Fibroblast of lung (primary cell): ENCODE measurements around the gene RIMS1. TPM values are rescaled to one million over a fixed set of nuclear protein-coding genes. Genes with fewer than 3 reads are reported as not detected.

Experiments
- DNase-seq, 2 donors: peaks; one replicate each; pipeline versions ENCODE4 v3.0.0 to v3.0.0-alpha.2; 2010; ENCODE audit warnings: low read depth in 2 of 2
- H2AFZ ChIP-seq: 2 replicates; pipeline ENCODE4 v1.5.1; 2012; ENCODE audit warnings: low read length, control low read depth, inconsistent platforms
- H3K27ac ChIP-seq: 2 replicates; pipeline ENCODE4 v1.5.1; 2011; ENCODE audit warnings: low read length, control low read depth; ENCODE audit not compliant: insufficient read depth
- H3K27me3 ChIP-seq: 2 replicates; pipeline ENCODE4 v1.5.1; 2011; ENCODE audit warnings: mild to moderate bottlenecking, low read length; ENCODE audit not compliant: control insufficient read depth, insufficient read depth
- H3K36me3 ChIP-seq: 2 replicates; pipeline ENCODE4 v1.5.1; 2011; ENCODE audit warnings: low read length; ENCODE audit not compliant: control insufficient read depth, insufficient read depth
- H3K4me1 ChIP-seq: 2 replicates; pipeline ENCODE4 v1.5.1; 2011; ENCODE audit warnings: low read length; ENCODE audit not compliant: control insufficient read depth, insufficient read depth; ENCODE audit errors: extremely low read depth
- H3K4me2 ChIP-seq: 2 replicates; pipeline ENCODE4 v1.5.1; 2011; ENCODE audit warnings: low read length, control low read depth; ENCODE audit not compliant: insufficient read depth; ENCODE audit errors: extremely low read depth
- H3K4me3 ChIP-seq, 4 experiments: fragments of 200-600 bp in 1 of 4; sonication (generic) in 1 of 4; replicated peaks in 1 of 4; 2 replicates each; pipeline ENCODE4 v1.5.1; 2011 to 2016; ENCODE audit warnings: low read length in 4 of 4, low read depth in 3 of 4, mild to moderate bottlenecking in 3 of 4, control low read depth in 2 of 4, inconsistent platforms in 1 of 4, mixed read lengths in 1 of 4; ENCODE audit not compliant: insufficient read depth in 1 of 4; ENCODE audit errors: control extremely low read depth in 1 of 4
- H3K79me2 ChIP-seq: 2 replicates; pipeline ENCODE4 v1.5.1; 2012; ENCODE audit warnings: mild to moderate bottlenecking, low read length, inconsistent platforms; ENCODE audit not compliant: control insufficient read depth, insufficient read depth
- H3K9ac ChIP-seq: 2 replicates; pipeline ENCODE4 v1.5.1; 2011; ENCODE audit warnings: mild to moderate bottlenecking, low read length, control low read depth; ENCODE audit not compliant: insufficient read depth
- H3K9me3 ChIP-seq: 2 replicates; pipeline ENCODE4 v1.5.1; 2012; ENCODE audit warnings: low read depth, low read length; ENCODE audit not compliant: control insufficient read depth, insufficient read depth
- H4K20me1 ChIP-seq: 2 replicates; pipeline ENCODE4 v1.5.1; 2011; ENCODE audit warnings: low read length; ENCODE audit not compliant: control insufficient read depth, insufficient read depth; ENCODE audit errors: extremely low read depth
- CTCF ChIP-seq, 2 donors: IDR thresholded peaks in 1 of 2; conservative IDR thresholded peaks in 1 of 2; 1 replicate in 1 of 2; 2 replicates in 1 of 2; pipeline ENCODE4 v1.5.1; 2011 to 2012; ENCODE audit warnings: low read length in 2 of 2, control low read depth in 1 of 2, inconsistent platforms in 1 of 2, low read depth in 1 of 2, mild to moderate bottlenecking in 1 of 2
- EZH2 ChIP-seq: IDR thresholded peaks from 2 replicates; pipeline ENCODE4 v1.5.1; 2012; ENCODE audit warnings: low read length, control low read depth, mild to moderate bottlenecking; ENCODE audit errors: missing control alignments
- polyA plus RNA-seq, 2 donors: library from polyadenylated mRNA; depleted of rRNA in 1 of 2; stranded (reverse) in 1 of 2; unstranded in 1 of 2; fragments of >200 nt; gene quantifications; 2 replicates each; pipeline ENCODE4 v1.2.1, GENCODE V29; 2011 to 2012; ENCODE audit warnings: missing spikeins in 1 of 2
- total RNA-seq: library from RNA; depleted of rRNA; stranded (reverse); fragments of >200 nt; gene quantifications from 2 replicates; pipeline ENCODE4 v1.2.1, GENCODE V29; 2014

RIMS1 gene
- total and polyA plus RNA-seq, 2 donors (not counting 1 experiment from before 2014, with no cell fraction given): 1.1 to 2.3 TPM

GRCh38 chr6:71929047-71929446 lies 42.7 kb downstream of the RIMS1 start:
- no peak for DNase-seq
- H3K9me3 ChIP-seq: no peaks in the 10 kb centered on the region
- no peak overlapping the region for H3K27ac ChIP-seq
- TF ChIP-seq EZH2: no peak
- TF ChIP-seq CTCF (conservative IDR thresholded peaks at IDR 0.05 in 1 of 2, IDR thresholded peaks at IDR 0.05 in 1 of 2; ENCODE audit: low read depth in 1 of 2, low read length in 2 of 2): no peak
- no peaks in the 10 kb centered on the region for H3K27me3 ChIP-seq
- H3K4me3 ChIP-seq: no peak overlapping the region
- H2AFZ ChIP-seq: no peak overlapping the region
- H3K36me3 ChIP-seq: no peaks in the 10 kb centered on the region
- H3K79me2 ChIP-seq: no peaks in the 10 kb centered on the region
- no peak overlapping the region for H3K9ac ChIP-seq
- no peaks in the 10 kb centered on the region for H3K4me1 ChIP-seq
- no peaks in the 10 kb centered on the region for H4K20me1 ChIP-seq
- H3K4me2 ChIP-seq: no peak overlapping the region

- Histone ChIP-seq H3K36me3 (no peaks in the 10 kb centered on the region), H3K9me3 (no peaks in the 10 kb centered on the region), H3K9ac (no peak overlapping the region), H3K27me3 (no peaks in the 10 kb centered on the region), H2AFZ (no peak overlapping the region), H3K4me3 (no peak overlapping the region), H3K27ac (no peak overlapping the region), H4K20me1 (no peaks in the 10 kb centered on the region), H3K4me1 (no peaks in the 10 kb centered on the region), H3K4me2 (no peak overlapping the region), H3K79me2 (no peaks in the 10 kb centered on the region)
- no peak for DNase-seq
- TF ChIP-seq EZH2 (no peak), CTCF (conservative IDR thresholded peaks at IDR 0.05 in 1 of 2, IDR thresholded peaks at IDR 0.05 in 1 of 2; ENCODE audit: low read depth in 1 of 2, low read length in 2 of 2) (no peak)
These were observed 47.5 kb downstream of the RIMS1 start for GRCh38 chr6:71933881-71934280.

- Histone ChIP-seq H4K20me1 (no peaks in the 10 kb centered on the region), H3K9ac (no peak overlapping the region), H3K27ac (no peak overlapping the region), H2AFZ (no peak overlapping the region), H3K4me3 (no peak overlapping the region), H3K4me2 (no peak overlapping the region), H3K9me3 (no peaks in the 10 kb centered on the region), H3K36me3 (no peaks in the 10 kb centered on the region), H3K79me2 (no peaks in the 10 kb centered on the region), H3K27me3 (no peaks in the 10 kb centered on the region), H3K4me1 (no peaks in the 10 kb centered on the region)
- TF ChIP-seq EZH2 (no peak), CTCF (conservative IDR thresholded peaks at IDR 0.05 in 1 of 2, IDR thresholded peaks at IDR 0.05 in 1 of 2; ENCODE audit: low read depth in 1 of 2, low read length in 2 of 2) (no peak)
- peak in 1 of 2 donors; percentile 6 for DNase-seq
These were observed 79.1 kb downstream of the RIMS1 start for GRCh38 chr6:71965404-71965803.
